K562 (cell line): ENCODE results near the gene OCA2. TPM values are rescaled to one million over a fixed set of nuclear protein-coding genes. Genes with fewer than 3 reads are reported as not detected.

Experiments used
- ASH1L ChIP-seq: fragments of 450-650 bp; IDR thresholded peaks from 2 replicates; pipeline ENCODE4 v1.6.1; 2018; ENCODE audit warnings: borderline replicate concordance, mild to moderate bottlenecking, low read depth; ENCODE audit not compliant: partially characterized antibody
- CBX8 ChIP-seq: fragments of 200-600 bp; sonication (generic); IDR thresholded peaks from 2 replicates; pipeline ENCODE4 v1.6.1; 2012; ENCODE audit warnings: borderline replicate concordance, mixed run types, low read depth, mild to moderate bottlenecking, moderate library complexity, mixed read lengths, low read length, control low read depth, inconsistent platforms; ENCODE audit not compliant: poor library complexity, severe bottlenecking; ENCODE audit errors: extremely low read depth
- CHCHD3 ChIP-seq: fragments of 250-450 bp; sonication (Bioruptor Pico); IDR thresholded peaks from 2 replicates; pipeline ENCODE4 v2.1.2; 2022; ENCODE audit warnings: mild to moderate bottlenecking
- FOXO4 ChIP-seq: fragments of 450-650 bp; formaldehyde crosslinking; IDR thresholded peaks from 2 replicates; pipeline ENCODE4 v1.4.0; 2020; ENCODE audit warnings: mild to moderate bottlenecking, moderate library complexity
- HLTF ChIP-seq: fragments of 450-650 bp; IDR thresholded peaks from 2 replicates; pipeline ENCODE4 v1.6.1; 2016
- IRF9 ChIP-seq: fragments of 450-650 bp; IDR thresholded peaks from 2 replicates; pipeline ENCODE4 v1.6.1; 2016; ENCODE audit warnings: missing biosample characterization, missing genetic modification characterization
- JUNB ChIP-seq: fragments of 450-650 bp; formaldehyde crosslinking; conservative IDR thresholded peaks from 2 replicates; pipeline ENCODE4 v1.4.0; 2020; ENCODE audit warnings: mild to moderate bottlenecking
- LEF1 ChIP-seq: fragments of 450-650 bp; IDR thresholded peaks from 2 replicates; pipeline ENCODE4 v1.6.1; 2016; ENCODE audit warnings: mild to moderate bottlenecking
- NR4A1 ChIP-seq, 2 experiments: fragments of 250-450 bp in 1 of 2; fragments of 450-650 bp in 1 of 2; sonication (Bioruptor Pico) in 1 of 2; IDR thresholded peaks; 2 replicates each; pipeline versions ENCODE4 v1.4.0 to v1.6.1; 2016 to 2020; ENCODE audit warnings: mild to moderate bottlenecking in 2 of 2, missing compliant biosample characterization in 1 of 2, missing genetic modification characterization in 1 of 2, moderate library complexity in 1 of 2
- PHF20 ChIP-seq: fragments of 450-650 bp; IDR thresholded peaks from 2 replicates; pipeline ENCODE4 v1.6.1; 2018; ENCODE audit not compliant: partially characterized antibody
- POLR2AphosphoS2 ChIP-seq: IDR thresholded peaks from 2 replicates; pipeline ENCODE4 v1.6.1; 2012; ENCODE audit warnings: low read length, improper control_type of control experiment
- RFX5 ChIP-seq: IDR thresholded peaks from 2 replicates; pipeline ENCODE4 v1.6.1; 2011; ENCODE audit warnings: low read depth, mild to moderate bottlenecking, improper control_type of control experiment, low read length
- SMAD1 ChIP-seq: fragments of 150-350 bp; IDR thresholded peaks from 2 replicates; pipeline ENCODE4 v1.6.1; 2014; ENCODE audit warnings: low read length, low read depth; ENCODE audit not compliant: partially characterized antibody
- SNRNP70 ChIP-seq: fragments of 200-400 bp; formaldehyde crosslinking; optimal IDR thresholded peaks from 2 replicates; pipeline ENCODE3; 2017; ENCODE audit warnings: low read depth, low read length
- SREBF2 ChIP-seq: sonication (generic); formaldehyde crosslinking; IDR thresholded peaks from 2 replicates; pipeline ENCODE4 v1.4.0; 2020; ENCODE audit warnings: mild to moderate bottlenecking, missing genetic modification reagents
- TRIM25 ChIP-seq: fragments of 450-650 bp; IDR thresholded peaks from 2 replicates; pipeline ENCODE4 v1.7.0; 2016; ENCODE audit warnings: borderline replicate concordance
- USF2 ChIP-seq: sonication (generic); formaldehyde crosslinking; IDR thresholded peaks from 2 replicates; pipeline ENCODE4 v1.5.0; 2020; ENCODE audit warnings: missing genetic modification reagents
- ZNF217 ChIP-seq: sonication (generic); formaldehyde crosslinking; IDR thresholded peaks from 2 replicates; pipeline ENCODE4 v1.8.0; 2022; ENCODE audit warnings: mild to moderate bottlenecking, missing genetic modification reagents
- ZNF785 ChIP-seq: fragments of 250-450 bp; sonication (Bioruptor Pico); IDR thresholded peaks from 2 replicates; pipeline ENCODE4 v1.4.0; 2020; ENCODE audit warnings: mild to moderate bottlenecking
- polyA plus RNA-seq, 8 experiments: library from polyadenylated mRNA; depleted of rRNA in 4 of 8; stranded (reverse) in 5 of 8; unstranded in 3 of 8; fragments of >200 nt; fragmentation: Nextera tagmentation in 2 of 8; fragmentation: Illumina TruSeq in 1 of 8; extraction: Ambion mirVana in 2 of 8; extraction: Trizol in 1 of 8; gene quantifications; 2 replicates each; pipeline versions ENCODE4 v1.2.1 to v1.2.3, GENCODE V29; 2011 to 2014; ENCODE audit warnings: inconsistent platforms in 1 of 8, missing spikeins in 1 of 8
- total RNA-seq, 7 experiments: library from RNA; depleted of rRNA in 6 of 7; stranded (reverse); fragments of >200 nt in 6 of 7; fragmentation: Illumina TruSeq in 2 of 7; extraction: Trizol in 2 of 7; gene quantifications; 2 replicates each; pipeline versions ENCODE4 v1.2.1 to v1.2.3, GENCODE V29; 2011 to 2021; ENCODE audit warnings: low replicate concordance in 1 of 7
- TF ChIP-seq, protein P1 (sequence below): fragments of 450-650 bp; IDR thresholded peaks from 2 replicates; pipeline ENCODE4 v1.6.1; 2018; ENCODE audit not compliant: partially characterized antibody

OCA2 gene
- total and polyA plus RNA-seq, 9 of the 15 experiments (the other 6 are each of a cell fraction or from before 2014, with no cell fraction given): 0.07 to 0.59 (median 0.17) TPM; not detected in 1

GRCh38 chr15:28099555-28100140 is 533 bp upstream of the OCA2 start (continued):
- TF ChIP-seq FOXO4 (CRISPR knock-in tag): no peak
- no peak for TF ChIP-seq NR4A1 (CRISPR knock-in tag; IDR thresholded peaks at IDR 0.05)
- TF ChIP-seq NR4A1 (tag; IDR thresholded peaks at IDR 0.05): no peak
- TF ChIP-seq, protein P1, sequence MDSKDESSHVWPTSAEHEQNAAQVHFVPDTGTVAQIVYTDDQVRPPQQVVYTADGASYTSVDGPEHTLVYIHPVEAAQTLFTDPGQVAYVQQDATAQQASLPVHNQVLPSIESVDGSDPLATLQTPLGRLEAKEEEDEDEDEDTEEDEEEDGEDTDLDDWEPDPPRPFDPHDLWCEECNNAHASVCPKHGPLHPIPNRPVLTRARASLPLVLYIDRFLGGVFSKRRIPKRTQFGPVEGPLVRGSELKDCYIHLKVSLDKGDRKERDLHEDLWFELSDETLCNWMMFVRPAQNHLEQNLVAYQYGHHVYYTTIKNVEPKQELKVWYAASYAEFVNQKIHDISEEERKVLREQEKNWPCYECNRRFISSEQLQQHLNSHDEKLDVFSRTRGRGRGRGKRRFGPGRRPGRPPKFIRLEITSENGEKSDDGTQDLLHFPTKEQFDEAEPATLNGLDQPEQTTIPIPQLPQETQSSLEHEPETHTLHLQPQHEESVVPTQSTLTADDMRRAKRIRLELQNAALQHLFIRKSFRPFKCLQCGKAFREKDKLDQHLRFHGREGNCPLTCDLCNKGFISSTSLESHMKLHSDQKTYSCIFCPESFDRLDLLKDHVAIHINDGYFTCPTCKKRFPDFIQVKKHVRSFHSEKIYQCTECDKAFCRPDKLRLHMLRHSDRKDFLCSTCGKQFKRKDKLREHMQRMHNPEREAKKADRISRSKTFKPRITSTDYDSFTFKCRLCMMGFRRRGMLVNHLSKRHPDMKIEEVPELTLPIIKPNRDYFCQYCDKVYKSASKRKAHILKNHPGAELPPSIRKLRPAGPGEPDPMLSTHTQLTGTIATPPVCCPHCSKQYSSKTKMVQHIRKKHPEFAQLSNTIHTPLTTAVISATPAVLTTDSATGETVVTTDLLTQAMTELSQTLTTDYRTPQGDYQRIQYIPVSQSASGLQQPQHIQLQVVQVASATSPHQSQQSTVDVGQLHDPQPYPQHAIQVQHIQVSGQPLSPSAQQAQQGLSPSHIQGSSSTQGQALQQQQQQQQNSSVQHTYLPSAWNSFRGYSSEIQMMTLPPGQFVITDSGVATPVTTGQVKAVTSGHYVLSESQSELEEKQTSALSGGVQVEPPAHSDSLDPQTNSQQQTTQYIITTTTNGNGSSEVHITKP: no peak
- TF ChIP-seq PHF20: no peak
- no peak for TF ChIP-seq IRF9 (tag)
- TF ChIP-seq POLR2AphosphoS2: no peak
- no peak for TF ChIP-seq SMAD1
- TF ChIP-seq RFX5: no peak
- no peak for TF ChIP-seq ZNF217 (CRISPR knock-in tag)
- no peak for TF ChIP-seq JUNB (CRISPR knock-in tag)
- TF ChIP-seq SNRNP70: no peak
- no peak for TF ChIP-seq LEF1
- TF ChIP-seq CHCHD3 (CRISPR knock-in tag): no peak
- TF ChIP-seq SREBF2 (CRISPR knock-in tag): no peak
- TF ChIP-seq CBX8: no peak
- TF ChIP-seq ASH1L: peak; percentile 17
- TF ChIP-seq TRIM25: no peak; the same call in 1 of the 2 replicates
- TF ChIP-seq HLTF: peak; percentile 65
- no peak for TF ChIP-seq ZNF785 (CRISPR knock-in tag)
- no peak for TF ChIP-seq USF2 (CRISPR knock-in tag)
